Epithelial cell of esophagus (primary cell): Measurements from ENCODE around the gene GP1BB.

Experiments used
- DNase-seq: peaks from one replicate; pipeline ENCODE4 v3.0.0; 2010; ENCODE audit warnings: low read depth
- H3K4me3 ChIP-seq: 2 replicates; pipeline ENCODE4 v1.5.1; 2011; ENCODE audit warnings: mild to moderate bottlenecking, low read length, control low read depth
- CTCF ChIP-seq: IDR thresholded peaks from 2 replicates; pipeline ENCODE4 v1.5.1; 2011; ENCODE audit warnings: low read depth, mild to moderate bottlenecking, low read length, control low read depth, inconsistent platforms; ENCODE audit not compliant: insufficient read depth; ENCODE audit errors: missing control alignments

The GP1BB gene

GRCh38 chr22:19741053-19741452 is 17.7 kb downstream of the GP1BB start:
- H3K4me3 ChIP-seq, result no peak overlapping the region
- no peak for TF ChIP-seq CTCF
- DNase-seq, result no peak

GRCh38 chr22:19742160-19743066 is 19.1 kb downstream of the GP1BB start:
- H3K4me3 ChIP-seq, result no peak overlapping the region
- TF ChIP-seq CTCF, result no peak
- DNase-seq, result no peak

GRCh38 chr22:19743081-19743480 is 19.7 kb downstream of the GP1BB start:
- DNase-seq, result no peak
- TF ChIP-seq CTCF, result no peak
- H3K4me3 ChIP-seq, result no peak overlapping the region

- no peak for DNase-seq
- TF ChIP-seq CTCF, result no peak
- H3K4me3 ChIP-seq, result no peak overlapping the region
Measured at GRCh38 chr22:19743651-19744050, 20.3 kb downstream of the GP1BB start.

GRCh38 chr22:19744350-19745006 is 21.1 kb downstream of the GP1BB start:
- DNase-seq, result no peak
- no peak overlapping the region for H3K4me3 ChIP-seq
- no peak for TF ChIP-seq CTCF

- no peak for TF ChIP-seq CTCF
- no peak overlapping the region for H3K4me3 ChIP-seq
- DNase-seq, result no peak
Measured at GRCh38 chr22:19745155-19746101, 22.1 kb downstream of the GP1BB start.
